Astrocyte (in vitro differentiated cells and primary cell): ENCODE results near the gene ORAI3.

ENCODE experiments used
- EZH2 ChIP-seq: IDR thresholded peaks from 2 replicates; pipeline ENCODE4 v1.6.1; 2012; ENCODE audit warnings: mild to moderate bottlenecking, low read length, inconsistent platforms; ENCODE audit not compliant: insufficient read depth
- TF ChIP-seq, protein P1 (sequence below): IDR thresholded peaks from 2 replicates; pipeline ENCODE4 v1.5.1; 2011; ENCODE audit warnings: low read depth, mild to moderate bottlenecking, inconsistent platforms, low read length, moderate library complexity; ENCODE audit not compliant: insufficient read depth

DNA sequence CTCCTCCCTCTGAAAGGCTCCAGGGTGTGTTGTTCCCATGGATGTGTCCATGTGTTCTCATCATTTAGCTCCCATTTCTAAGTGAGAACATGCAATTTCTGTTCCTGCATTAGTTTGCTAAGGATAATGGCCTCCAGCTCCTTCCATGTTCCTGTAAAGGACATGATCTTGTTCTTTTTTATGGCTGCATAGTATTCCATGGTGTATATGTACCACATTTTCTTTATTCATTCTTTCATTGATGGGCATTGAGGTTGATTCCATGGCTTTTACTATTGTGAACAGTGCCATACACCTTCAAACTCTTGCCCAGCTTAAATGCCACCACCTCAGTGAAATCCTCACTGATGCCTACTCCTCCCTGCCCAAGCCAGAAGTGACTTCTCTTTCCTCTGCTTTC lies 4.5 kb upstream of the ORAI3 start:
- TF ChIP-seq, protein P1, sequence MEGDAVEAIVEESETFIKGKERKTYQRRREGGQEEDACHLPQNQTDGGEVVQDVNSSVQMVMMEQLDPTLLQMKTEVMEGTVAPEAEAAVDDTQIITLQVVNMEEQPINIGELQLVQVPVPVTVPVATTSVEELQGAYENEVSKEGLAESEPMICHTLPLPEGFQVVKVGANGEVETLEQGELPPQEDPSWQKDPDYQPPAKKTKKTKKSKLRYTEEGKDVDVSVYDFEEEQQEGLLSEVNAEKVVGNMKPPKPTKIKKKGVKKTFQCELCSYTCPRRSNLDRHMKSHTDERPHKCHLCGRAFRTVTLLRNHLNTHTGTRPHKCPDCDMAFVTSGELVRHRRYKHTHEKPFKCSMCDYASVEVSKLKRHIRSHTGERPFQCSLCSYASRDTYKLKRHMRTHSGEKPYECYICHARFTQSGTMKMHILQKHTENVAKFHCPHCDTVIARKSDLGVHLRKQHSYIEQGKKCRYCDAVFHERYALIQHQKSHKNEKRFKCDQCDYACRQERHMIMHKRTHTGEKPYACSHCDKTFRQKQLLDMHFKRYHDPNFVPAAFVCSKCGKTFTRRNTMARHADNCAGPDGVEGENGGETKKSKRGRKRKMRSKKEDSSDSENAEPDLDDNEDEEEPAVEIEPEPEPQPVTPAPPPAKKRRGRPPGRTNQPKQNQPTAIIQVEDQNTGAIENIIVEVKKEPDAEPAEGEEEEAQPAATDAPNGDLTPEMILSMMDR: no peak
- no peak for TF ChIP-seq EZH2
